H9 (cell line): Measurements from ENCODE around the gene POLDIP3. TPM values are rescaled to one million over a fixed set of nuclear protein-coding genes. Genes with fewer than 3 reads are reported as not detected.
"Not testable (repeated sequence)": the region's sequence is repeated elsewhere in the genome, so short reads cannot be mapped to it uniquely, and the experiment has no call there.

ENCODE experiments used
- DNase-seq: peaks from one replicate; pipeline ENCODE4 v3.0.0-alpha.2; 2017
- H2AFZ ChIP-seq: one replicate; pipeline ENCODE4 v1.6.1; 2013; ENCODE audit warnings: mild to moderate bottlenecking, low read length, control low read depth, moderate library complexity
- H2AK5ac ChIP-seq: 2 replicates; pipeline ENCODE4 v1.6.1; 2013; ENCODE audit warnings: low read length, control low read depth, mixed read lengths; ENCODE audit not compliant: insufficient read length
- H2BK120ac ChIP-seq: one replicate; pipeline ENCODE4 v1.6.1; 2013; ENCODE audit warnings: low read depth, mild to moderate bottlenecking, low read length, control low read depth, inconsistent platforms; ENCODE audit not compliant: poor library complexity, severe bottlenecking
- H2BK12ac ChIP-seq: 2 replicates; pipeline ENCODE4 v1.6.1; 2013; ENCODE audit warnings: low read length, control low read depth, mixed read lengths, low read depth; ENCODE audit not compliant: insufficient read length
- H2BK15ac ChIP-seq: 2 replicates; pipeline ENCODE4 v1.6.1; 2013; ENCODE audit warnings: low read depth, low read length, control low read depth
- H2BK20ac ChIP-seq: one replicate; pipeline ENCODE4 v1.6.1; 2013; ENCODE audit warnings: low read depth, mild to moderate bottlenecking, low read length, control low read depth, inconsistent platforms; ENCODE audit not compliant: poor library complexity, severe bottlenecking
- H2BK5ac ChIP-seq: 2 replicates; pipeline ENCODE4 v1.6.1; 2013; ENCODE audit warnings: low read length, control low read depth, mixed read lengths; ENCODE audit not compliant: insufficient read length
- H3K14ac ChIP-seq: 2 replicates; pipeline ENCODE4 v1.6.1; 2013; ENCODE audit warnings: low read length, control low read depth; ENCODE audit not compliant: insufficient read depth
- H3K18ac ChIP-seq: 2 replicates; pipeline ENCODE4 v1.6.1; 2013; ENCODE audit warnings: low read depth, mild to moderate bottlenecking, mixed read lengths, low read length, control low read depth; ENCODE audit not compliant: insufficient read length
- H3K23ac ChIP-seq: 2 replicates; pipeline ENCODE4 v1.6.1; 2013; ENCODE audit warnings: low read length, control low read depth, mixed read lengths, low read depth; ENCODE audit not compliant: insufficient read length
- H3K23me2 ChIP-seq: 2 replicates; pipeline ENCODE4 v1.6.1; 2013; ENCODE audit warnings: low read depth, mild to moderate bottlenecking, mixed read lengths, low read length, control low read depth; ENCODE audit not compliant: insufficient read length, poor library complexity, severe bottlenecking
- H3K27ac ChIP-seq: 2 replicates; pipeline ENCODE4 v1.5.1; 2013; ENCODE audit warnings: low read length, control low read depth, mixed read lengths, low read depth; ENCODE audit not compliant: insufficient read length
- H3K27me3 ChIP-seq: 2 replicates; pipeline ENCODE4 v1.6.1; 2013; ENCODE audit warnings: low read length, control low read depth, inconsistent platforms; ENCODE audit not compliant: insufficient read depth
- H3K4ac ChIP-seq: 2 replicates; pipeline ENCODE4 v1.6.1; 2013; ENCODE audit warnings: low read depth, mild to moderate bottlenecking, control low read depth, inconsistent platforms, low read length, moderate library complexity
- H3K4me1 ChIP-seq: 2 replicates; pipeline ENCODE4 v1.6.1; 2013; ENCODE audit warnings: low read length, control low read depth, inconsistent platforms; ENCODE audit not compliant: insufficient read depth
- H3K4me2 ChIP-seq: 2 replicates; pipeline ENCODE4 v1.6.1; 2013; ENCODE audit warnings: low read length, control low read depth, mixed read lengths; ENCODE audit not compliant: insufficient read length, insufficient read depth
- H3K56ac ChIP-seq: 2 replicates; pipeline ENCODE4 v1.6.1; 2013; ENCODE audit warnings: low read depth, mild to moderate bottlenecking, mixed read lengths, low read length, control low read depth; ENCODE audit not compliant: insufficient read length
- H3K79me1 ChIP-seq: 2 replicates; pipeline ENCODE4 v1.6.1; 2013; ENCODE audit warnings: low read depth, mild to moderate bottlenecking, moderate library complexity, low read length, control low read depth, inconsistent platforms; ENCODE audit not compliant: insufficient read depth, poor library complexity, severe bottlenecking
- H3K79me2 ChIP-seq: 2 replicates; pipeline ENCODE4 v1.6.1; 2013; ENCODE audit warnings: low read length, control low read depth, inconsistent platforms; ENCODE audit not compliant: insufficient read depth
- H3K9ac ChIP-seq: 2 replicates; pipeline ENCODE4 v1.6.1; 2013; ENCODE audit warnings: low read length, control low read depth, mixed read lengths; ENCODE audit not compliant: insufficient read length; ENCODE audit errors: extremely low read depth
- H3K9me3 ChIP-seq: one replicate; pipeline ENCODE4 v1.6.1; 2013; ENCODE audit warnings: low read depth, low read length, inconsistent platforms; ENCODE audit not compliant: control insufficient read depth
- H3T11ph ChIP-seq: one replicate; pipeline ENCODE4 v1.6.1; 2013; ENCODE audit warnings: mild to moderate bottlenecking, low read length, control low read depth, inconsistent platforms
- H4K20me1 ChIP-seq: one replicate; pipeline ENCODE4 v1.6.1; 2013; ENCODE audit not compliant: control insufficient read depth, insufficient read length, insufficient read depth
- H4K5ac ChIP-seq: 2 replicates; pipeline ENCODE4 v1.6.1; 2013; ENCODE audit warnings: low read depth, mild to moderate bottlenecking, mixed read lengths, low read length, control low read depth; ENCODE audit not compliant: insufficient read length
- H4K8ac ChIP-seq: replicated peaks from 2 replicates; pipeline ENCODE4 v1.6.1; 2013; ENCODE audit warnings: low read length, control low read depth, mixed read lengths, low read depth; ENCODE audit not compliant: insufficient read length
- H4K91ac ChIP-seq: 2 replicates; pipeline ENCODE4 v1.6.1; 2013; ENCODE audit warnings: low read depth, mild to moderate bottlenecking, moderate library complexity, mixed read lengths, low read length, control low read depth; ENCODE audit not compliant: insufficient read length
- H3K27ac Mint-ChIP-seq, 3 experiments: 2 replicates in 2 of 3; 3 replicates in 1 of 3; pipeline ENCODE4 v1.8.0; 2020 to 2021; ENCODE audit warnings: mixed read lengths in 3 of 3, mild to moderate bottlenecking in 1 of 3, moderate library complexity in 1 of 3
- H3K27me3 Mint-ChIP-seq: 2 replicates; pipeline ENCODE4 v1.8.0; 2021; ENCODE audit warnings: low read depth, mild to moderate bottlenecking, moderate library complexity, mixed read lengths
- H3K36me3 Mint-ChIP-seq, 3 experiments: 2 replicates in 2 of 3; 3 replicates in 1 of 3; pipeline ENCODE4 v1.8.0; 2020 to 2021; ENCODE audit warnings: low read depth in 3 of 3, mixed read lengths in 3 of 3; ENCODE audit not compliant: insufficient read depth in 1 of 3
- H3K4me1 Mint-ChIP-seq, 2 experiments: 2 replicates each; pipeline ENCODE4 v1.8.0; 2020; ENCODE audit warnings: mixed read lengths in 2 of 2
- H3K4me3 Mint-ChIP-seq, 2 experiments: 2 replicates in 1 of 2; 3 replicates in 1 of 2; pipeline ENCODE4 v1.8.0; 2020 to 2021; ENCODE audit warnings: mild to moderate bottlenecking in 2 of 2, mixed read lengths in 2 of 2, moderate library complexity in 1 of 2
- H3K9me3 Mint-ChIP-seq, 2 experiments: 2 replicates in 1 of 2; 3 replicates in 1 of 2; pipeline ENCODE4 v1.8.0; 2020; ENCODE audit warnings: mild to moderate bottlenecking in 2 of 2, mixed read lengths in 2 of 2, moderate library complexity in 1 of 2
- WGBS: extraction: QIAGEN DNeasy Blood & Tissue Kit; methylation state at CpG from one replicate; pipeline ENCODE4 v1.1.7; 2013; ENCODE audit warnings: missing lambda C conversion rate, low lambda C conversion rate, mixed read lengths; ENCODE audit not compliant: insufficient read length; ENCODE audit errors: extremely low coverage; 5-methylcytosine and 5-hydroxymethylcytosine counted together
- total RNA-seq: library from RNA; stranded (reverse); gene quantifications from 2 replicates; pipeline ENCODE4 v1.2.1, GENCODE V29; 2021

Gene POLDIP3
- total RNA-seq, 1 experiment from 2014 or later, result 90.8 TPM

DNA sequence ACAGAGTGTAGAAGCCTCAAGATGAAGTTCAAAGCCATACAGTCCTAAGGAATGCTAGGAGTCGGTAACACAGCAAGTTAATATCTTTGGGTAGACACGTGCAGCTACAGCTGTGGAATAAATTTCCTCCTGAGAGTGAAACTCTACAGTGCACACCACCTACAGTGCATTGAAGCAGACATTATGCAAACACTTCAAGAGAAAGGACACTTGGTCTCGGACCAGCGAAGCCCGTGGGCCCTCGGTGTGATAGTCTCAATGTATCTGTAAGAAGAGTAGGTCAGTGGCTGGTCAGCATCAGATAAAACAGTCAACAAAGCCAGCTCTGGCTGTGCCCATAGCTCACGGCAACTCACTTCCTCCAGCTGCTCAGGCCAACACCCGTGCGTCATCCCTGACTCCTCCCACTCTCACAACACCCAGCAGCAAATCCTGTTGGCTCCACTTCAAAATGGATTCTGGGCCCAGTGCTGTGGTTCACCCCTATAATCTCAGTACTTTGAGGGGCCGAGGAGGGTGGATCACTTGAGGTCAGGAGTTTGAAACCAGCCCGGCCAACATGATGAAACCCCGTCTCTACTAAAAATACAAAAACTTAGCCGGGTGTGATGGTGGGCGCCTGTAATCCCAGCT is 77.4 kb downstream of the POLDIP3 start:
- not testable (repeated sequence) for H3K4me2 ChIP-seq, H2BK15ac ChIP-seq, H4K8ac ChIP-seq, H3K4me1 ChIP-seq, H3K9me3 Mint-ChIP-seq, H2AK5ac ChIP-seq, H4K5ac ChIP-seq, DNase-seq, H3K9ac ChIP-seq, H3K18ac ChIP-seq, H3K4me3 Mint-ChIP-seq, H3K23me2 ChIP-seq, H3K14ac ChIP-seq, H4K91ac ChIP-seq, H2BK20ac ChIP-seq, H3K4ac ChIP-seq, H3K79me1 ChIP-seq, H3K23ac ChIP-seq, H2AFZ ChIP-seq, H2BK5ac ChIP-seq, H3K36me3 Mint-ChIP-seq, H3K9me3 ChIP-seq, H2BK120ac ChIP-seq, H3K4me1 Mint-ChIP-seq, H3K27ac ChIP-seq, H3K79me2 ChIP-seq, H3T11ph ChIP-seq, H3K27me3 ChIP-seq, H4K20me1 ChIP-seq, H2BK12ac ChIP-seq, H3K56ac ChIP-seq
- no CpG with 5 or more reads among the region's 14 CpGs for WGBS
- Mint-ChIP-seq H3K27me3 (peaks cover 14% of the 10 kb centered on the region), H3K27ac (peak overlapping the region in 1 of 3 experiments; percentile 64; a peak in 1 of 7 replicates)

DNA sequence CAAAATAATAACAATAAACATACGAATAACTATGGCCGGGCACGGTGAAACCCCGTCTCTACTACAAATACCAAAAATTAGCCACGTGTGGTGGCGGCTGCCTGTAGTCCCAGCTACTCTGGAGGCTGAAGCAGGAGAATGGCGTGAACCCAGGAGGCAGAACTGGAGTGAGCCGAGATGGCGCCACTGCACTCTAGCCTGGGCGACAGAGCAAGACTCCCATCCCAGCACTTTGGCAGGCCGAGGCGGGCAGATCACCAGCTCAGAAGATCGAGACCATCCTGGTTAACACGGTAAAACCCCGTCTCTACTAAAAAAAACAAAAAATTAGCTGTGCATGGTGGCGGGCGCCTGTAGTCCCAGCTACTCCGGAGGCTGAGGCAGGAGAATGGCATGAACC is 78.0 kb downstream of the POLDIP3 start:
- H2BK5ac ChIP-seq, H2BK12ac ChIP-seq, H3K79me1 ChIP-seq, H3T11ph ChIP-seq, H3K4me1 Mint-ChIP-seq, H3K4me3 Mint-ChIP-seq, H3K27ac ChIP-seq, H2BK120ac ChIP-seq, H3K36me3 Mint-ChIP-seq, H3K9me3 ChIP-seq, H3K23ac ChIP-seq, H3K4me1 ChIP-seq, H3K23me2 ChIP-seq, H4K5ac ChIP-seq, H3K56ac ChIP-seq, H2BK15ac ChIP-seq, H2AK5ac ChIP-seq, H3K9me3 Mint-ChIP-seq, H2BK20ac ChIP-seq, H3K18ac ChIP-seq, H4K20me1 ChIP-seq, H3K4me2 ChIP-seq, H4K8ac ChIP-seq, H2AFZ ChIP-seq, H3K4ac ChIP-seq, H3K14ac ChIP-seq, H3K27ac Mint-ChIP-seq, H3K27me3 ChIP-seq, H3K9ac ChIP-seq, H3K79me2 ChIP-seq, H4K91ac ChIP-seq, DNase-seq: not testable (repeated sequence)
- H3K27me3 Mint-ChIP-seq, result peaks cover 21% of the 10 kb centered on the region
- no CpG with 5 or more reads among the region's 18 CpGs for WGBS
